ENCODE data around the gene STUB1.
A peak's percentile ranks its signal among the peaks of the same experiment; 100 is the strongest.

The STUB1 gene

DNA sequence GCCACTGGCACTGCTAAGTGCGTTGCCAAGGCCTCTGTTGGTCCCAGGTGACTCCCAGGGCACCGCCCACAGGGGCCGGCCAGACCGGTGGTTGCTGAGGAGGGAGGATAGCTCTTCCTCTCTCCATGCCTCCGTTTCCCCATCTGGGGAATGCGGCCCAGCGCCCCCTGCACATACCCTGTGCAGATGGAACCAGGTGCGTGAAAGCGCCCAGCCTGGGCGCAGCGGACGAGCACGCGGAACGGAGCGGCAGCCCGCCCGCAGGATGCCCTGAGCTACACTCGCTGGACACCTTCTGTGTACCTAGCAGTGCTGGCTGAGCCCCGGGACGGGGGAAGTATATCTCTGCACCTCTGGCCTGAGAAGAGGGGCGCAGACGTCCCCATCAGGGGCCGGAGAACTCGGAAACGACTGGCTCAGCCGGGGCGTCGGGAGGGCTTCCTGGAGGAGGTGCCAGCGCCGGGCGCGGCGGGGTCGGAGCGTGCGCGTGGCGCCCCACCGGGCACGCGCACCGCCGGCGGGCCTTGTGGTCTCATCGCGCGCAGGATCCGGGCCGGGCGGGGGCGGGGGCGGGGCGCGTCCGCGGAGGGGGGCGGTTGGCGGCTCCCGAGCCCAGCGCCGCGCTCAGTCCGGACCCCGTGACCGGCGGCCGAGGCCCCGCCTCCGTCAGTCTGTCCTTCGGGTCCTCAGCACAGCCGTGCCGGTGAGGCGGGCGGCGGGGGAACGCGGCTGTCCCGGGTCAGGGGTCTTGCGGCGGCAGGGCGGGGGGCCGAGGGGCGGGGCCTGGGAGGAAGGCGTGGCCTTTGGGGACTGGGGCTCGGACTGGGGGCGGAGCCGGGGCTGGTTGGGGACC, 46.5 kb downstream of the STUB1 start, which contains the start of the genes CCDC78 and HAGHL:
CCDC78 (minus strand) TSS at position 6 of the 853 bp plus-strand sequence. CDS start 76 bp downstream, outside the sequence.
HAGHL (plus strand) TSS at position 669 of the 853 bp plus-strand sequence. CDS start 404 bp downstream, outside the sequence.
- DNase-seq = peak; percentile 75

DNA sequence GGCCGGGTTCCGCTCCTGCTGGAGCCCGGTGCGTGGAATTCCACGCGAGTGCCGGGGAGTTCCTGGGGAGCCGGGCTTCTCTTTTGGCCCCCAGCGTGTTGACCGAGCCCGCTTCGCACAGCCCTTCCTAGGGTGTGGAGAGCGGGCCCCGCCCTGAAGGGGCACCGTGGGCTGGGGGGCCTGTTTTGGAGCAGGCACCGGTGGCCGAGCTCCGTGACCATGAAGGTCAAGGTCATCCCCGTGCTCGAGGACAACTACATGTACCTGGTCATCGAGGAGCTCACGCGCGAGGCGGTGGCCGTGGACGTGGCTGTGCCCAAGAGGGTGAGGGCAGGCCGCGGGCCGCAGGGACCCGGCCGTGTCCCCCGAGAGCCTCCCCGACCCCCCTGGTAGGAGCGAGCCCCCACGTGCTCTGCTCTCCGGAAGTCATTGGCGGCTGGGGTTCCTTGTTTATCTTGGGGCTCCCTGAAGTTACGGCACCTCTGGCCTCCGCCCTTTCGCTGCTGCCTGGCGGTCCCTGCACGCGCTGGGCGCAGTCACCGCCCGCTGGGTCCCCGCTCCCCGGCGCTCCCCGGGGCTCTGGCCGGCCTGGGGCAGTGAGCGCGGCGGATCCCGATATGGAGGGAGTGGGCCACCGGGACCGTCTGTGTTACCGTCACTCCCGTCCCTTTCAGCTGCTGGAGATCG, 47.2 kb downstream of the STUB1 start:
- no peak for DNase-seq

DNA sequence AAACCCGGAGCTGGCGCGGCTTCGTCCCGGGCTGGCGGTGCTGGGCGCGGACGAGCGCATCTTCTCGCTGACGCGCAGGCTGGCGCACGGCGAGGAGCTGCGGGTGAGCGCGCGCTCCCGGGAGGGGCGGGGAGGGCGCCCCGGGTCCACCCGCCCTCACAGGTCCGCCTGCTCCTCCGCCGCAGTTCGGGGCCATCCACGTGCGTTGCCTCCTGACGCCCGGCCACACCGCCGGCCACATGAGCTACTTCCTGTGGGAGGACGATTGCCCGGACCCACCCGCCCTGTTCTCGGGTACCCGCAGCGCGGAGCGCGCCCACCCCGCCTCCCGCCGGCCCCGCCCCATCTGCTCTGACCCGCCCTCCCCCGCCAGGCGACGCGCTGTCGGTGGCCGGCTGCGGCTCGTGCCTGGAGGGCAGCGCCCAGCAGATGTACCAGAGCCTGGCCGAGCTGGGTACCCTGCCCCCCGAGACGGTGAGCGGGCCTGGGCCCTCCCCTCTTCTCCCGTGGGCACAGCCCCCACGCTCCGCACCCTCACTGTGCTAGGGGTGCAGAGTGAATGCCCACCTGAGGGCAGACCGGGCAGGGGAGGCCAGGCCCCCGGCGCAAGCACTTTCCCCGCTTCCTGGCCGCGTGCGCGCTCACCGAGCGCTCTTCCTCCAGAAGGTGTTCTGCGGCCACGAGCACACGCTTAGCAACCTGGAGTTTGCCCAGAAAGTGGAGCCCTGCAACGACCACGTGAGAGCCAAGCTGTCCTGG, 48.1 kb downstream of the STUB1 start:
- DNase-seq = peak; percentile 79

DNA sequence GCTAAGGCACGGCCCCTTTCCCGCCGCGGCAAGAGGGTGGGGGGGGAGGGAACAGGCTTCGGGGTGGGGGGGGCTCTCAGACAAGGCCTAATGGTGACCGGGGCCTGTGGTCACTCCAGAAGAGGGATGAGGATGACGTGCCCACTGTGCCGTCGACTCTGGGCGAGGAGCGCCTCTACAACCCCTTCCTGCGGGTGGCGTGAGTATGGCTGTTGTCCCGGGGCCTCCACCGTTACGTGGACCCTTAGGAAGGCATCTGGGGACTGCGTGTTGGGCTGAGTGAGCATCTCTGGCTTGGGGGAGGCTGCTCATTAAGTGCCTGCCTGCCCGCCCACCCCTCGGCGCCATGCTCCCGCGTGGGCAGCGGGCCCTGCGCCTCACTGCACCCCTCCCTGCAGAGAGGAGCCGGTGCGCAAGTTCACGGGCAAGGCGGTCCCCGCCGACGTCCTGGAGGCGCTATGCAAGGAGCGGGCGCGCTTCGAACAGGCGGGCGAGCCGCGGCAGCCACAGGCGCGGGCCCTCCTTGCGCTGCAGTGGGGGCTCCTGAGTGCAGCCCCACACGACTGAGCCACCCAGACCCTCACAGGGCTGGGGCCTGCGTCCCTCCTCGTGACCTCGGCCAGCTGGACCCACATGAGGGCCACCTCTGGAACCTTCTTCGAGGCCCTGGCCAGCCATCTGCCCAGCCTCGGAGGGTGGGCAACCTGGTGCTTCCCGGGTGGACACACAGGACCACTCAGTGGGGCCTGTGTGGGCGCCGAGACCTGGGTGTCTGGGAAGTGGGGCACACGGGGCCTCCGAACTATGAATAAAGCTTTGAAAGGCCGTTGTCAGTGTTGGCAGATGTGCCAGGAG, 48.9 kb downstream of the STUB1 start:
- no peak for DNase-seq

DNA sequence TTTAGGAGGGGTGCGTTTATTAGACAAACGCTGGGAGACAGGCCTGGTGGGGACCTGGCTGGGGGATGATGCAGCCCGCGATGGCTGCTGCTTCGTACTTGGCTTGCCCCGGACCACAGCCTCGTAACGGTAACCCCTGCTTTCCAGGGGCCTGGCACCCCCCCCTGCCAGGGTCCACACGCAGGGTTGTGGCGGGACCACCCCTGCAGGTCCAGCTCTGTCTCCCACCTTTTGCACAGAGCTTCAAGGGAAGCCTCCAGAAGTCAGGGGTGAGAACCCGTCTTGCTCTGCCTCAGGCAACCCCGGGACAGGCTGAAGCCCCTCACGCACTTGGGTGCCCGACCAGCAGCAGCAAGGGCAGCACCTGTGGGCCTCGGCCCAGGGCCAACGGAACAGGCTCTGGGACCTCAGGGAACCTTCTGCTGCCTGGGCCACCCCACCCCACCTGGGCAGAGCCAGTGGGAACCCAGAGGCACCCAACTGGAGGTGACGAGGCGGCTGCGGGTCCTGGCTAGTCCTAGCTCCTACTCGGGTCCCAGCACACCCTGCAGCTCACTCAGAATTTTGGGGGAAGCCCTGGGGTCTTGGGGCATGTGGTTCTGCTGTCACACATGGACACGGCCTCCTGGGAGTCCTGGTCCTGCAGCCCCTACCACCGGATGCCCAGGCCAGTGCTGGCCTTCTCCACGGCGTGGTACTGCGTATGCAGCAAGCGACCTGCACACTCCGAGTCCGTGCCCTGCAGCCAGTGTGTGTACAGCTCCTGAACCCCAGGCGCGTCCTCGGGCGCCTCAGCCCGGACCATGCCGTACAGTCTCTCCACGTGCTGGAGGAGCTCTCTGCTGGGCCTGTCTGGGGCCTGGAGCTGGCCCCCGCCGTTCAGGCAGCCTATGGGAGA, 49.8 kb downstream of the STUB1 start:
- no peak for DNase-seq

DNA sequence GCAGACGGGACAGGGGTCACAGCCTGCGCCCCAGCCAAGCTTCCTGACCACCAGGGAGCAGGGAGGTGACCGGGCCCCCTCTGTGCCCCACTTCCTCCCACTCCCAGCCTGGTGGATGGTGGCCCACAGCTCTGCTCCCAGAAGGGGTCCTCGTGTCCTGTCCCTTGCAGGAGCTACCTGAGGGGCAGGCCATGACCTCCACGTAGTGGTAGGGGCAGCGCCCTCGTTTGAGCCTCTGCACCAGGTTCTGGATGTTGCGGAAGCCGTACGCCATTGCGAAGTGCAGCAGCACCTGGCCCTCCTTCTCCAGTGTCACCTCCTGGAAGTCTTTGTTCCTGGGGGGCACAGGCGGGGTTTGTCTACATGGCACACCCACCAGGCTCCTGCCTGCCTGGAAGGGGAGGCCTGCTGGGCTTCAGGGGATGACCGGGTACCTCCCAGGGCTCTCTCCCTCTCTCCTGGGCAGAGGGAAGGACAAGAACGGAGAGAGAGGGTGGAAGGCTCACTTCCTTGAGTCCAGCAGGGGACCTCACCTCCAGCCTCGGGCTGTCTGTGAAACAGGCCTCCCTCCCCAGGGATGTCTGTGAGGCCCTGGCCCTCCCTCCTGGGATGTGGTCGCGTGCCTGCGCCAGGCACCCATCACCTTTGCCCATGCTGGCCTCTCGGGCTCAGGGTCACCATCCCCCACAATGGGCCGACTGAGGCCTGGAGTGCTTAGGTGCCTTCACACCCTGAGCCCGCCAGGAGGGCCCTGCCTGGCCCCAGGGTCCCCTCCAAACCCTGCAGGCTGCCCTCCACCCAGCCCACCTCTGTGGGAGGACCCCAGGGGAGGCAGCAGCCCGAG, 50.7 kb downstream of the STUB1 start:
- DNase-seq = no peak

DNA sequence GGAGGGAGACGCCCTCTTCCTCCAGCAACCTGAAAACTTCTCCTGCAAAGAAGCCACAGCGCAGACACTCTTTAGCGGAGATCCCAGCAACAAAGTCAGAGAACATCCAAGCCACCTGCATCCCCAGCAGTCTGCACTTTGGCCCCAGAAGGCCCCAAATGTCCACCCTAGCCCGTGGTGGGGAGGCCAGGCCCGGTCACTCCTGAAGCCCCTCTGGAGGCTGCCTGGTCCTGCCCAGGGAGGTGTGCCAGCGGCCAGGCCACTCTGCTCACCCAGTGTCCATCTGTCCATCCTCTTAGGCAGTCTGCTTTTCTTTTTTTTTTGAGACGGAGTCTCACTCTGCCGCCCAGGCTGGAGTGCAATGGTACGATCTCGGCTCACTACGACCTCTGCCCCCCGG, 52.1 kb downstream of the STUB1 start:
- DNase-seq = no peak
